Neuron (in vitro differentiated cells): Measurements from ENCODE around the gene SSR4.

Source experiments
- H2AFZ ChIP-seq: one replicate; pipeline ENCODE4 v1.6.1; 2013; ENCODE audit warnings: low read depth, mild to moderate bottlenecking, inconsistent platforms, low read length, moderate library complexity
- H3K27me3 ChIP-seq: one replicate; pipeline ENCODE4 v1.6.1; 2013; ENCODE audit warnings: low read length; ENCODE audit not compliant: insufficient read depth
- H3K36me3 ChIP-seq: one replicate; pipeline ENCODE4 v1.6.1; 2013; ENCODE audit warnings: low read length; ENCODE audit not compliant: insufficient read depth
- H3K4me1 ChIP-seq: one replicate; pipeline ENCODE4 v1.6.1; 2013; ENCODE audit warnings: low read length; ENCODE audit not compliant: insufficient read depth
- H3K4me3 ChIP-seq: 2 replicates; pipeline ENCODE4 v1.5.1; 2013; ENCODE audit warnings: mild to moderate bottlenecking, low read length, moderate library complexity
- H3K9me3 ChIP-seq: one replicate; pipeline ENCODE4 v1.6.1; 2013; ENCODE audit warnings: low read length

Gene SSR4

GRCh38 chrX:153765138-153766079, 29.1 kb upstream of the SSR4 start:
- Histone ChIP-seq H2AFZ (peak overlapping the region; percentile 33), H3K27me3 (no peaks in the 10 kb centered on the region), H3K9me3 (no peaks in the 10 kb centered on the region), H3K4me1 (peaks cover 30% of the 10 kb centered on the region), H3K4me3 (peak overlapping the region; percentile 41), H3K36me3 (no peaks in the 10 kb centered on the region)

DNA sequence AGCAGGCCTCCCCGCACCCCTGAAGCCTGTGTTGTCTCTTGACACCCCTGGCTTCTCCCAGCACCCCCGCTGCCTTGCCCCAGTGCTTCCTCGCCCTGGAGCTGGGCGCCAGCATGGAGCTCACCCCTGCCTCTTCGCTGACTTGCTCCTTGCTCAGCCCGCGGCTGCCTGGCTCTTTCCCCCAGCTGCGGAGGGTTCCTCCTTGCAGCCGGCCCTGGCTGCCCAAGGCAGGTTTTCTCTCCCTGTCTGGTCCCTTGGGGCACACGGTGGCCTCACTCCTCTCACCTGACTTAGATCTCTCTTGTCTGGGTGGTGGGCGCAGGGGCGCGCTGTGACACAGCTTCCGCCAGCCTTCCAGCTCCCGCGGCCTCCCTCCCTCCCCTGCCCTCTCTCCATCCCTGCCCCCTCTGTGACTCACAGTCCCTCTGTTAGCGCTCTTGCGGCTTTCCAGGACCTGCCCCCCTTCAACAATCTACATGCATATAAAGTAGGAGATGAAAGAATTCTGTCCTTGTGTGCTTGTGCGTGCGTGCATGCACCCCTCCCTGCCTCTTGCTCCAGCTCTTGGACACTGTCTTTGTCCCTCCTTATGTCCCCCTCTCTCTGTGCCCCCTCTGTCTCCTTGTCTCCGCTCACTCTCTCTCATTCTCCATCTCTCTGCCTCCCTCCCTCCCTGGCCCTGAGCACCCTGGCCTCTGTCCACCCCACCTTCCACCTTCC, 28.2 kb upstream of the SSR4 start:
- Histone ChIP-seq H3K4me3 (peak overlapping the region; percentile 41), H3K9me3 (no peaks in the 10 kb centered on the region), H2AFZ (peak overlapping the region; percentile 33)

DNA sequence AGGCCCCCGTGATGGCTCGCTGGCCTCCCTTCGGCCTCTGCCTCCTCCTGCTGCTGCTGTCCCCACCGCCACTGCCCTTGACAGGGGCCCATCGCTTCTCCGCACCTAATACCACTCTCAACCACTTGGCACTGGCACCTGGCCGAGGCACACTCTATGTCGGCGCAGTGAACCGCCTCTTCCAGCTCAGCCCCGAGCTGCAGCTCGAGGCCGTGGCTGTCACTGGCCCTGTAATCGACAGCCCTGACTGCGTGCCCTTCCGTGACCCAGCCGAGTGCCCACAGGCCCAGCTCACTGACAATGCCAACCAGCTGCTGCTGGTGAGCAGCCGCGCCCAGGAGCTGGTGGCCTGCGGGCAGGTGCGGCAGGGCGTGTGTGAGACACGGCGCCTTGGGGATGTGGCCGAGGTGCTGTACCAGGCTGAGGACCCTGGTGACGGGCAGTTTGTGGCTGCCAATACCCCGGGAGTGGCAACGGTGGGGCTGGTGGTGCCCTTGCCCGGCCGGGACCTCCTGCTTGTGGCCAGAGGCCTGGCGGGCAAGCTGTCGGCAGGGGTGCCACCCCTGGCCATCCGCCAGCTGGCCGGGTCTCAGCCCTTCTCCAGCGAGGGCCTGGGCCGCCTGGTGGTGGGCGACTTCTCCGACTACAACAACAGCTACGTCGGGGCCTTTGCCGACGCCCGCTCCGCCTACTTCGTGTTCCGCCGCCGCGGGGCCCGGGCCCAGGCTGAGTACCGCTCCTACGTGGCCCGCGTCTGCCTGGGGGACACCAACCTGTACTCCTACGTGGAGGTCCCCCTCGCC, 27.4 kb upstream of the SSR4 start:
- no peak overlapping the region for H2AFZ ChIP-seq
- no peaks in the 10 kb centered on the region for H3K9me3 ChIP-seq
- H3K4me3 ChIP-seq = no peak overlapping the region
- H3K4me1 ChIP-seq = peaks cover 30% of the 10 kb centered on the region
- H3K36me3 ChIP-seq = no peaks in the 10 kb centered on the region
- peaks cover 7% of the 10 kb centered on the region for H3K27me3 ChIP-seq

More for the DNA sequence above, 28.2 kb upstream of the SSR4 start:
- Histone ChIP-seq H3K27me3 (peaks cover 7% of the 10 kb centered on the region), H3K36me3 (no peaks in the 10 kb centered on the region), H3K4me1 (peaks cover 30% of the 10 kb centered on the region)

DNA sequence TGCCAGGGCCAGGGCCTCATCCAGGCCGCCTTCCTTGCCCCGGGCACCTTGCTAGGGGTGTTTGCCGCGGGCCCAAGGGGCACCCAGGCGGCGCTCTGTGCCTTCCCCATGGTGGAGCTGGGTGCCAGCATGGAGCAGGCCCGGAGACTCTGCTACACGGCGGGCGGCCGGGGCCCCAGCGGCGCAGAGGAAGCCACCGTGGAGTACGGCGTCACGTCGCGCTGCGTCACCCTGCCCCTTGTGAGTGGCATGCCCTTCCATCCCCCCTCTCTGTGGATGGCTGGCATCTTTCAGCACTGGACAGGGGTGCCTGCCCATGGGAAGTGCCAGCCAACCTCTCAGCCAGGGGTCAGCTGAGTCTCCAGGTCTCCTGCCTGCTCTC, 26.8 kb upstream of the SSR4 start:
- no peaks in the 10 kb centered on the region for H3K9me3 ChIP-seq
- no peak overlapping the region for H3K4me3 ChIP-seq
- peaks cover 30% of the 10 kb centered on the region for H3K4me1 ChIP-seq
- peaks cover 7% of the 10 kb centered on the region for H3K27me3 ChIP-seq
- H3K36me3 ChIP-seq = no peaks in the 10 kb centered on the region
- H2AFZ ChIP-seq = no peak overlapping the region

- Histone ChIP-seq H3K36me3 (no peaks in the 10 kb centered on the region), H3K9me3 (no peaks in the 10 kb centered on the region), H2AFZ (no peak overlapping the region), H3K27me3 (peaks cover 7% of the 10 kb centered on the region), H3K4me1 (peaks cover 30% of the 10 kb centered on the region), H3K4me3 (no peak overlapping the region)
Observed at GRCh38 chrX:153768311-153769157, 25.9 kb upstream of the SSR4 start.

GRCh38 chrX:153769158-153769864, 25.2 kb upstream of the SSR4 start:
- Histone ChIP-seq H3K36me3 (no peaks in the 10 kb centered on the region), H3K9me3 (no peaks in the 10 kb centered on the region), H3K4me3 (no peak overlapping the region), H3K4me1 (peaks cover 28% of the 10 kb centered on the region), H2AFZ (no peak overlapping the region), H3K27me3 (peaks cover 7% of the 10 kb centered on the region)

DNA sequence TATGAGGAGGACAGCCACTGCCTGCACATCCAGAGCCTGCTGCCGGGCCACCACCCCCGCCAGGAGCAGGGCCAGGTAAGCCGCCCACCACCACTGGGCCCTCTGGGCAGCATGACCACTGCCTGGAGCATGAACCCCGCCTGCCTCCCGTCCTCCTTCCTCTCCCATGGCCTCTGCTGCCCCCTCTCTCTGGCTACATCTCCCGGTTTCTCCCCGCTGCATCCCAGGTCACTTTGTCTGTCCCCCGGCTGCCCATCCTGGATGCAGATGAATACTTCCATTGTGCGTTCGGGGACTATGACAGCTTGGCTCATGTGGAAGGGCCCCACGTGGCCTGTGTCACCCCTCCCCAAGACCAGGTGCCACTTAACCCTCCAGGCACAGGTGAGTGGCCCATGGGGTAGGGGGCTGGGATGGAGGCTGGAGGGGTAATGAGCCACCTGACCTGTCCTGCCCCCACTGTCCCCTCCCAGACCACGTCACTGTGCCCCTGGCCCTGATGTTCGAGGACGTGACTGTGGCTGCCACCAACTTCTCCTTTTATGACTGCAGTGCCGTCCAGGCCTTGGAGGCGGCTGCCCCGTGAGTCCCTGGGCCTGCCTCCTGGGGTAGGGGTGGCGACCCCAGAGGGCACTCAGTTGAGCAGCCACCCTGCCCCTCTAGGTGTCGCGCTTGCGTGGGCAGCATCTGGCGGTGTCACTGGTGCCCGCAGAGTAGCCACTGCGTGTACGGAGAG, 24.4 kb upstream of the SSR4 start:
- Histone ChIP-seq H3K9me3 (no peaks in the 10 kb centered on the region), H3K36me3 (no peaks in the 10 kb centered on the region), H3K27me3 (peaks cover 7% of the 10 kb centered on the region), H2AFZ (no peak overlapping the region), H3K4me3 (no peak overlapping the region), H3K4me1 (peaks cover 21% of the 10 kb centered on the region)

DNA sequence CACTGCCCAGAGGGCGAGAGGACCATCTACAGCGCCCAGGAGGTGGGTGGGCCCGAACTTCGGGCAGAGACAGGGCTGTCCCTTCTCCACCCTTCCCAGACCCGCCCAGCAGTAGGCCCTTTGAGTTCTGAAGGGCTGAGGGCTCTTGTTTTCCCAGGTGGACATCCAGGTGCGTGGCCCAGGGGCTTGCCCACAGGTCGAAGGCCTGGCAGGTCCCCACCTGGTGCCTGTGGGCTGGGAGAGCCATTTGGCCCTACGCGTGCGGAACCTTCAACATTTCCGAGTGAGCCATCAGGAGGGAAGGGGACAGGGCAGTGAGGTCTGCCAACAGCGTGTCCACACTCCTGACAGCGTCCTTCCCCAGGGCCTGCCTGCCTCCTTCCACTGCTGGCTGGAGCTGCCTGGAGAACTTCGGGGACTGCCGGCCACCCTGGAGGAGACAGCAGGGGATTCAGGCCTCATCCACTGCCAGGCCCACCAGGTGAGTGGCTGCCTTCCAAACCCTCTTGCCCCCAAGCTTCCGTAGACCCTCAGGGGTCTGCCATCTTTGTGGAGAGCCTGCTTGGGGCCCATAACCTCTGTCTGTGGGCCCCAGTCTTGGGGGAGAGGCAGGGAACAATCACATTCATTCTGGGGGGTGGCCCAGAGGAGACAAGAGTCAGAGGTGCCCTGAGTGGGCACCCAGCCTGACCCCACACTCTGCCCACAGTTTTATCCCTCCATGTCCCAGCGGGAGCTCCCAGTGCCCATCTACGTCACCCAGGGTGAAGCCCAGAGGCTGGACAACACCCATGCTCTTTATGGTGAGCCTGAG, 23.7 kb upstream of the SSR4 start:
- Histone ChIP-seq H3K36me3 (no peaks in the 10 kb centered on the region), H3K4me1 (peaks cover 14% of the 10 kb centered on the region), H2AFZ (no peak overlapping the region), H3K4me3 (no peak overlapping the region), H3K9me3 (no peaks in the 10 kb centered on the region), H3K27me3 (peaks cover 7% of the 10 kb centered on the region)

- H2AFZ ChIP-seq = no peak overlapping the region
- no peaks in the 10 kb centered on the region for H3K9me3 ChIP-seq
- no peak overlapping the region for H3K4me3 ChIP-seq
- H3K4me1 ChIP-seq = peaks cover 5% of the 10 kb centered on the region
- H3K27me3 ChIP-seq = peaks cover 7% of the 10 kb centered on the region
- no peaks in the 10 kb centered on the region for H3K36me3 ChIP-seq
Observed at GRCh38 chrX:153771415-153772315, 22.8 kb upstream of the SSR4 start.
